Activated T-cell treated with anti-CD3 and anti-CD28 coated beads for 48 hours (primary cell): ENCODE data around the gene OXNAD1.
"Not testable (repeated sequence)": the region's sequence is repeated elsewhere in the genome, so short reads cannot be mapped to it uniquely, and the experiment has no call there.

Source experiments
- DNase-seq: peaks from one replicate; pipeline ENCODE4 v3.0.0-alpha.2; 2020; ENCODE audit warnings: low read depth

OXNAD1 gene

DNA sequence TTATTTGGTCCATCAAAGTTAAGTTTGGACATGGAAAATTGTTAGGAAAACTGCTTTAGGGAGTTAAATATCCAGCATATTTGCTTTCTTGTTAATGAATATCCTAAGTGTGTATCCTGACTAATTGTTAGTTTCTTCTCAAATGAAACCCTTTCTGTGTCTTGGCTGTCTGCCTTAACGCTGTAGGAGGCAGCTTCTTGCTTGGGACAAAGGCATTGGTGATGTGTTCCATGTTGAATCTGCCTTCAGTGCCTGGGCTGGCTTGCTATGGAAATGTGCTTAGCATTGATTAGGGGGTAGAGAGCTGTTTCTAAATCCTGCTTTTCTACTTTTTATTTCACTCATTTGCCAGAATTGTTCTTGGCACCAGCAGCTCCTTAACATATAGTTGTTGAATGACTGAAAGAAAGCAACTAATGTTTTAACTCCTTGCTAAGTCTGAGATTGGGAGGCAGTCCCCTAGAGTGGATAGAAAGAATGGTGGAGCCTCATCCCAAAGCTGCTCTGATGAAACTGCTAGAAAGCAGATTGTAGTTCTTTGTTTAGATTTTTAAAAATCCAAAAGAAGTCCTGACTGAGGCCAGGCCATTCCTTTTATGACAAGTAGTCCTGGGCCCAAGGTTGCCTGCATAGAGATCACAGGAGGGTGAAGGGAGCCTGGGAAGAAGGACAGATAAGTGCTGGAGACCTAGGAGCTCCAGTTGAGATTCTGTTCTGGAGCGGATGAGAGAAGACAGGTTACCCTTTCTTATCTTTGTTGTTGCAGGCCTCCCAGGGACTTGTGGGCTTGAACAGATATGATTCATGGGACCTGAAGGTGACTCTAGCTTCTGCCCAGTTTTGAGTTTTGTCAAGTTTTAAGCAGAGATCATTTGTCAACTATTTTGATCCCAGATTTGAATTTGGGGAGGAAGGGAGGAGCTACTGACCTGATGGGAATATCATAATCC, 39.3 kb downstream of the OXNAD1 start:
- no peak for DNase-seq

DNA sequence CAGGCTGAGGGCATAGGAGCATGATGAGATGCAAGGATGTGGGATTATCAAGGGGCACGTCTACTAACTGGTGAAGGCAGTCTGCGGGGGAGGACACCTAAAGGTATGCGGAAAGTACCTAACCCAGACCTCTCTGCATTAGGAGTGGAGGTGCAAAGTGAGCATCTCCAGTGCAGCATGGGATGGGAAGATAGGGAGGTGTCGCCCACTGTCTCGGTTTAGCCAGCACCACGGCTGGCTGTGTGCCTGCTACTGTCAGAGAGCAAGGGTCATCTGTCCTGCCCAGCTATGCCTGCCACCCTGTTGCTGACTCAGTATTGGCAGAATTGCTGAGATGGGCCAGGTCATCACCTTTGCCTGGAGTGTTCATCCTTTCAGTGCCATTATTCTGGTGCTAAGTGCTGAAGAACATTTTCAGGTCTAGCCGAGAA, 40.1 kb downstream of the OXNAD1 start:
- DNase-seq, result no peak

DNA sequence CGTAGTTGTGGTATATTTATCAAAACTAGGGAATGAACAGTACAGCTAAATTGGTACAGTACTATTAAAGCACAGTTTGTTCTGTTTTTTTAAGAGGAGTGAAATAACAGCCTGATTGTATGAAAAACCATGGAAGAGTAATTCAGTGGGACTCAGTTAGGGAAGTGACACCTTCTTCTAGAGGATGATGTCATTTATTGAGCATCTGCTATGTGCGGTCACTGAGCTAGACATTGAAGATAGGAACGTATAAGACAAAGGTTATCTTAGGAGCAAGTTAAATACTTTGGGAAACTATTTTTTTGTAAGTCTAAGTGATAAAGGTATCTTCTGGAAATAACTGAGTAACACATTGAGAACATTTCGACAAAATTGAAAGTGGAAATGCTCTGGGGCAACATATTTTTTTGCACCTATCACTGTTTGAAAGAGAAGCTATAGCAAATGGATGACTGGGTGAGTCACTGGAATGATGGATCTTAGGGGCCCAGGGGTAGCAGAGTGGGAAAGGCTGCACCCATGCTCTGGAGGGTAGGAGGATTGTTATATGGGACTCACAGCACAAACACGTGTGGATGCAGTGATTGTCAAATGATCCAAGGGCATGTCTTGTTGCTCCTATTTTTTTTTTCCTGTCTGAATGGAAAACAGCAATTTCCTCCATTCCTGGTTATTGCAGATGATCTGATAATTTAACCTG, 43.0 kb downstream of the OXNAD1 start:
- no peak for DNase-seq

DNA sequence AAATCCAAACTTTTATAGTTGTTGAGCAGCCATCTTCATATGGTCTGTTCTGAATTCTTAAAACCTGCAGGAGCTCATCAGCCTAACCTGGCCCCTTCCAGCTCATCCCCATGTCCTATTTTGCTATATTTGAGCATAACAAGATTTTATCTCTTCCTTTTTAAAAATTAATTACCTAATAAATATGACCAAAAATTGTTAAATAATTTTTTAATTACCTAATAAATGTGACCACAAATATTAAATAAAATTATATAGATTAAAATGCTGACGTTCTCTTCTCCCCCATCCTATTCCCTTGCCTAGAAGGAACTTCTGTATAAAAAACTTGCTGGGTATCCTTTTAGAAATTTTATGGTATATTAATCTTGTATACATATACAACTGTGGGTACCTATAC, 43.7 kb downstream of the OXNAD1 start:
- no peak for DNase-seq

DNA sequence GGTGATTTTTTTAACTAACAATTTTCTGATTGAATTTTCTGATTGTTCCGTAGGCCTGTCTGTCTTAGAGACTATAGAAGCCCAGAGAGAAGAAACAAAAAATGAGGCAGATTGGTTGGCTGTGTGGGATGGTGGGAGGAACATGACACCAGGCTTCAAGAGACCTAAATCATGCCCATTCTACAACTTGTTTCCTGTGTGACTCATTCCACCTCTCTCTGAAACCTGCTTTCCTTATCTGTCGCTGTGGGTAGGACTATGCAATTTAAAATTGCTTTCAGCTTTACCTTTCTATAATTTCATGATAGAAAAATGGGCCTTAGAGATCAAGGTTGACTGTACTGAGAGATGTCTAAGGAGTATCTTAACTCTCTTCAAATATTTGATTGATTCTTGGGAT, 44.5 kb downstream of the OXNAD1 start:
- no peak for DNase-seq

DNA sequence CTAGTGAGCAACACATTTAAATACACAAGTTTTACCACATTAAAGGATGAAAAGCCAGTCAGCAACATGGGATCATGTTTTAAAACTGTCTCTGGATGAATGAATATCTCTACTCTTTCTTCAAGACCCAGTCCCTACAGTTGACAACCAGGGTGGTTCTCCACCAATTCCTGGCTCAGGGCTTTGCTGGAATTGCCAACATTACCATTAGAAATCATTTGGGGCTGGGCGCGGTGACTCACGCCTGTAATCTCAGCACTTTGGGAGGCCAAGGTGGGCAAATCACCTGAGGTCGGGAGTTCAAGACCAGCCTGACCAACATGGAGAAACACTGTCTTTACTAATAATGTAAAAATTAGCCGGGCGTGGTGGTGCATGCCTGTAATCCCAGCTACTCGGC, 45.5 kb downstream of the OXNAD1 start:
- DNase-seq, result not testable (repeated sequence)

DNA sequence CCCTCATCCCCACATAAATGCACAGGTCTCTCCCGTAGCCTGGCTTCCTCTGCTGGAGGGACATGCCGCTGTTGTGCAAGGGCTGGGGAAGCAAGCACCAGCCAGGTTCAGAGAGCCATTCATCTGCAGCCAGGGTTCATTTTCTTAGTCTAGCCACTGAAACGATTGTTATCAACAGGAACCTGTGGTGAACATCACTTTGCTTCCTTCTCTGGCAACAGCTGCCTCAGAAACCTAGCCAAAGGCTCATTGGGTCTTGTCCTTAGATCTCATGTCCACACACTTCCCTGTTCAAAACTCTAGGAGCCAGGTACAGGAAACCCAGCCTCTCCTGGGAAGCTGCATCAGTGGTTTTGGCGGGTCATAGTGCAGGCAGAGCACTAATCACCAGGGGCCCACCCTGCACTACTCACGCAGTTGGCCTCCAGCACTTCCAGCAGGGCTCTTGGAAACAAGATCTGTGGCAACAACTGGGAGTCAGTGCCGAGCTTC, 47.0 kb downstream of the OXNAD1 start:
- peak; percentile 43 for DNase-seq

DNA sequence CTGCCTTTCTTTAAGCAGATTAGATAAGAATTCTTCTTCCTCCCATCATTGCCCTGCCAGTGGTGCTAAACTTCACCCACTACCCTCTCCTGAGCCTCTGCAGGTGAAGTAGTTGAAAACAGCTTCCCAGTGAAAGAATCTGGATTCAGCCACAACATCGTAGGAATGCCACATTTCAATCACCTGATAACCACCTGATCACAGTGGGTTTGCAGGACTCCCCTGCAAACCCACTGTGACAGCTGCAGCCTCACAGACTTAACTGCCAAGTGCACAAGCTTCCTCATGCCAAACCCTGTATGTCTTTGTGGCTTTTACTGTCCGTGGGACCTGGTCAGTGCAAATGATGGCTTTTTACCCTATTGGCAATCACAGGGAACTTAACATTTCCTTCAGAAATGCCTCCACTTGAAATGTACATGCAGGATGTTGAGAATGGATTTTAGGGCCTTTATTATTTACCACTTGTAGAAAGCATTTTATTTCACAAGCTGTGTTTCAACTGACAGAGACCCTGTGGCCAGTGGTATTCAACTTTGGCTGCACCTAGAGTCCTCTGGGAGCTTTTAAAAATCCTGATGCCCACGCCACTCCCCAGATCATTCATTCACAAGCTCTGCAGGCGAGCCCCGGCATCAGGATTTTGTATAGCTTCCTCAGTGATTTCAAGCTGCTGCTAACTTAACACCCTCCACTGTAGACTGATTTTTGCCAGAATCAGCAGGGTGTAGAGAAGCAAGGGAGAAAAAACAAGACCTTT, 49.1 kb downstream of the OXNAD1 start:
- no peak for DNase-seq

DNA sequence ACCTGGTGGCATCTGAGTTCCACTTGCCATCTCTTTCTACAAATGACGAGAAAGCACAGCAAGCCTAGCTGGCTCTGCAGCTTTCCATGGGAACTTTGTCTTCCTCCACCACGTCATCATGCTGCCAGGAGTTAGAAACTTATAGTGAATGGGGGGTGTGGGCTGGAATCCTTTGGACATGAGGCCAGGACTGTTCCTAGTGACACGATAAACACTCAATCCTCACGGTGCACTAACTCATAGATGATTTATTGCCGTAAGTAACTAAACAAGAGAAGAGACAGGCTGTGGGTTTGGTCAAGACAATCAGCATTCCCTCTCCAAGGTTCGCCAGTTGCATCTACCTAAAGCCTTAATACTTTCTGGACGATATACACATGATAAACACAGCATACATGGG, 50.6 kb downstream of the OXNAD1 start:
- DNase-seq, result no peak

DNA sequence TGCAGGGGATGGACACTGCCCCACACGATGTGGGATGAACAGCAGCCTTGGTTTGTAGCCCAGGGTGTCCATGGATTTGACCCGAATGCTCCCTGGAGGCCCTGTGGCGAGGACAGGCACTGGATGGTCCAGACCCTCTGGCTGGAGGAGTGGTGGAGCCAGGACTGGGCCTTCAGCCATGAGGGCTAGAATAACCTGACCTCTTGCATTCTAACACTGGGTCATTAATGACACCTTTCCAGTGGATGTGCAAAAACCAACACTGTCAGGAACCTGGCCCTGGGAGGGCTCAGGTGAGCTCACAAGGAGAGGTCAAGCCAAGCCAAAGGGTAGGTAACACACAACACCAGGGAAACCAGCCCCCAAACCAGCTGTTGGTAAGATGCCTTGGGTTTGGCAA, 51.4 kb downstream of the OXNAD1 start:
- no peak for DNase-seq

DNA sequence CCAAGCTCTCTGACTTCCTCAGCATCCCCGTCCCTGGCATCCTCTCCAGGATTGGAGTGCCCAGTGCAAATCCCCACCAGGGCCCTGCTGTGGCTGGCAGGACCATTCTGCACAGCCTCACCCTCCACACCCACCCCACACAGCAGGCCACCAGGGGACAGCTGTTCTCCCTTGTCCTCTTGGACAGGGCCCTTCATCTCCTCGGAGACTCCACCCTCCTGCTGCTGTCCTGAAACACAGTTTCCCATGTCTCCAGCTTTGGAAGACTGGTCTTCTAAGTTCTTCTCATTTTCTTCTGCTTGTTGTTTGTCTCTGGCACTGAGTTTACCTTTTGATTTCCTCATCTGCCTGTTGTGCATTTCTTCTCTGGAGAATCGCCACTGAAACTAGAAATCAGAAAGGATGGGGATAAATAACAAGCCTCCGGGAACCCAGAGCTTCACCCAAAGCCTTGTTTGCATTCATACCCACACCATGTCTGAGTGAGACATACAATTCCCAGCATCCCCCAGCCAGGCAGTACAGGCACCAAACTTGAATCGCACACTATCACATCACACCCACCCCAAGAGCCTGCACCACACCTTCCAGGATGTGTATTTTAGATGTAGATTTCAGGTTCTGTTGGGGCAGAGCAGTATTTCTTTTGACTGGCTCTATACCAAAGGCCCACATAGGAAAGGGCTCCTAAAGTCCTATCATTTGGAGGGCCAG, 52.0 kb downstream of the OXNAD1 start:
- DNase-seq, result no peak

DNA sequence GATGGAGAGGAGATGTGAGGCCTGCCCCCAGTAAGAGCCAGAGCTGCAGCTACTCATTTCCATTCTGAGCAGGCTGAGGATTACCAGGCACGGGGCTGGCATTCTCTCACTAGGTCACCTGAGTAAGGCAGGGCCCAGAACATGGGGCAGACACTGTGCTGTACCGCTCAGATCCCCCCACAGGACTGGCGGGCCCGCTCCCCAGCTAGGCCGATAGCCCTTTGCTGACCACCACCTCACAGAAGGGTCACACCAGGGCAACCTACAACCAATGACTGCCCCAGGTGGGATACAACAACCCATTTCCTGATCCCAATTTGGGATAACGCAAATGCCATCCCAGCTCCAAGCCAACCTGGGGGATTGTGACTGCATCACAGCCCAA, 52.5 kb downstream of the OXNAD1 start:
- no peak for DNase-seq

DNA sequence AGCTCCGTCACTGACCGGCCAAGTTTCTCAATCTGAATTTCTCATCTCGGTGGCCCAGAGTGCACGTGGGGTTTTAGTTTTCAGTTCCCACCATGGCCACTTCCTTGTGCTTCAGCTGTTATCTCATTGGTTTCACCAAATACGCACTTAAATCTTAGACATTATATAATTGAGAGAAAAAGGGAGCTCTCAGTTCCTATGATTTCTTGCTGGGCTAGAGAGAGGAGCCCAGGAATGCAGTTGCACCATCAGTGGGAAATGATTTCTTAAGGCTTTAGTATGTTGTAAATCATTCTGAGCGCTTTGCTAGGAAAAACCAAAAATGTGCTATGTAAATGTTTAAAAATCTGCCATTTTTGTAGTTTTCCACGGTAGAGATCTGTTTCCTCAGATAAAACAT, 53.2 kb downstream of the OXNAD1 start:
- DNase-seq, result no peak

DNA sequence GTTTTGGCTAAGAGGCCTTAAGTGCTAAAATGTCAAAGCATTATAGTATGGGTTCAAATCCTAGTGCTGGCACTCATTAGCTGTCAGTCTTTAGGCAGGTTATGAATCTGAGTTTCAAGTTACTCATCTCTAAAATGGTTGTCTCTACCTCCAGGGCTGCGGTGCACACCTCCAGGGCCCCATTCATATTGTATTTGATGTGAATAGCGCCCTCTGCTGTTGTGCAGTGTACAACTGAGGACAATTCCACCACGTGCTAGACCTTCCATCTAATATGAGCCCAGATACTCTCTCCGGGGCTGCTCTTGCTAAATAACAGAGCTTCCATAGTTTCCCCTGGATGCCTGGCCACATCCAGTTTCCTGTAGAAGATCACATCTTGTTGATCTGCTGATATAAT, 54.3 kb downstream of the OXNAD1 start:
- DNase-seq, result peak; percentile 75

DNA sequence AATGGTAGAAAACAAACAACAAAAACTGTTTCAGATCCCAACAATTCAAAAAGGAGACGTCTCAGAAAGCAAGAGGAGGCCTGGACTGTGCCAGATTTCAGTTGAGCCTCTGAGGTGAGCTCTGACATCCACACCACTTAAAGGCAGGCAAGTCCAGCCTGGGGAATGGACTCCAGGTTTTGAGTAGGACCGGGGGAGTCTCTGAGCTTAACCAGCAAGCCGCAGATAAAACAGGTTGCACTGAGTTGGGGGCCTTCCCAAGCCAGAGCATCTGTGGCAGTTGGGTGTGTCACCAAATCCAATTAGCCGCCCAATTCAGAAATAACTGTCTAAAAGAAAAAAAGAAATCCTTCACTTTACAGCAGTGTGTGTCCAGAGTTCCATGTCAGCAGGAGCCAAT, 54.7 kb downstream of the OXNAD1 start:
- no peak for DNase-seq

DNA sequence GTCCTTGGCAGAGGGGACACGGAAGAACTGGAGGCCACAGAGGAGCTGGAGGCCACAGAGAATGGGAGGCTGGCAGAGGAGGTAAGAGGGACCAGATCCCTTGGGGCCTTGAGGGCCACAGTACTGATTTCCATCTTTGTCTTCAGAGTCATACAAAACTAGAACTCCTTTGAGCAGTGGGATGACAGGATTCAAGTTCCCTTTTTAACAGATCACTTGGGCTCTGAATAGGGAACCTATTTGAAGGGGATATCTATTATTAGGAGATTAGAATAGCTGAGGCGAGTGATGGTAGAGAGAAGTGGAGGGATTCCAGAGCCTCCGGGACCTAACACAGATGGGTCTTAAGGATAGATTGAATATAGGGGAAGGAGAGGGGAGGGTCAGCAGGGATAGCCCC, 55.7 kb downstream of the OXNAD1 start:
- no peak for DNase-seq

DNA sequence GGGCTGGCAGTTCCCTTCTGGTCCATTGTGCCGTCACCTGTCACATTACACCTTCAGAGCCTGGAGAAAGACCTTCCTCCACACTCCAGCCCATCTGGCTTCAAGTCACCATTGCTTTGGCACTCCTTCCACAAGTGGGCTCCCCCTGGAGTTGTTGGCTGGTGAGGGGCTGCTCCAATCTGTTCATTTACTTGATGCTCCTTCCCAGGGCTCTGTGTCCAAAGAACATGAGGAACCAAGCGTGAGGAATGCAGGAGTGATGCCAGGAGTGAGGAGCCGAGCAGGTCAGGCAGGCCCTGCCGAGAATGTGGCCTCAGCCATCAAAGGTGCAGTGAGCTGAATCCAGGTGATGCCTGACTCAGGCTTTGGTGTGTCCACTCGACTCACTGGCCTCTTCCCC, 57.2 kb downstream of the OXNAD1 start:
- DNase-seq, result no peak

DNA sequence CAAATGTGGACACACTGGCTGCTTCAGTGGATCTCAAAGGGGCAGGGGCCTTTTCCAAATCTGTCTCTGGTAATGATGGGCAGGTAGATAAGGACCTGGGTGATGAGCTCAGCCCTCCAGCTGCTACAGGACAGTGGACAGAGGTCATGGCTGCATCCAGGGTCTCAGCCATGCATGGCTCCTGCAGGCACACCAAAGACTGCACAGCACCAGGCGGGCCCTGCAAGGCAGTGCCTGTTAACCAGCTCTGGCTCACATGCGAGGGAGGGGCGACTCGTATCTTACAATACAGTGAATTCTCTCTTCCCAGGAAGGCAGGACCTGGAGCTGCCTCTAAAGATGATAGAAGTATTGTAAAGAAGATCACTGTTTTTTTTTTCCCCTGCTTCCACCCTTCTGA, 58.7 kb downstream of the OXNAD1 start:
- DNase-seq, result no peak

DNA sequence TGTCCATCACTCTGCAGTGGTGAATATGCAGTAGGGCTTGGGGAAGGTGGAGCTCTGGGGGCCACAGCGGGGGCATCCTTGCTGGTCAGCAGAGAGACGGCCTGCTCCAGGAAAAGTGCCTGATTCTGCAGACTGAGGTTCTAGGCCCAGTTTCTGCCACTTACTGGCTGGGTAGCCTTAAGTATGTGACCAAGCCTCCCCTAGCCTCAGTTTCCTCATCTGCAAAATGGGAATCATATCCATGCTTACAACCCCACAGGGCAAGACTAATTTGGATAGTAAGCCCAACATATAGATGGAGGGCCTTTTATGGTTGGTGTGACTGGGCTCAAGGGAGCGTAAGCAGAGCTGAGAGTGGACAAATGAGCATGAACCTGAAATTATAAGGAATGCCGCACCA, 60.8 kb downstream of the OXNAD1 start:
- no peak for DNase-seq

DNA sequence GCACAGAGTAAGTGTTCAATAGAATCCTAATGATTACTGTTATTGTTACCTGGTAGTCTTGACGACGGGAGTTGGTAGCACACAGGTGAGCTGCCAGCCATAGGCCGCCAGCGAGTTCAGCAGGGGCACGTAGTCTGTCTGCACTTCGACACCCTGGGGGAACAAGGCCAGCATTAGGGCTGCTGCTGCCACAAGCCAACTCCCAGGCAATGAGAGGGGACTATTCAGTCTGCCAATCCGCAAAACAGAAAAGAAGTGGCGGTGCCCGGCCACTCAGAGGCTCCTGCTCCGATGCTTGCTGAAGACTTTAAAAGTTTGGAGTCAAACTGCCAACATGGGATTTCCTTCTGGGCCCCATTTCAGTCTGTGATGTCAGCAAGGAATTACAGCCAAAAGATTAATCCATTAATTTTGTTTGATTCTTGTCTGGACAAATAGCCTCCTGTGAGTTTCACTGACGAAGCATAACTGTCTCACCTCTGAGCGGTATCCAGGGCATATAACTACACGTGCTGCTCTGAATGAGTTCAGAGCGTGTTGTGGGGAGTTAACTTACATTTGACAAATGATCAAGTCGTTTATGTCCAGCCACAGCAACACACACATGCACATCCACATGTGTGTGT, 61.8 kb downstream of the OXNAD1 start:
- DNase-seq, result no peak

DNA sequence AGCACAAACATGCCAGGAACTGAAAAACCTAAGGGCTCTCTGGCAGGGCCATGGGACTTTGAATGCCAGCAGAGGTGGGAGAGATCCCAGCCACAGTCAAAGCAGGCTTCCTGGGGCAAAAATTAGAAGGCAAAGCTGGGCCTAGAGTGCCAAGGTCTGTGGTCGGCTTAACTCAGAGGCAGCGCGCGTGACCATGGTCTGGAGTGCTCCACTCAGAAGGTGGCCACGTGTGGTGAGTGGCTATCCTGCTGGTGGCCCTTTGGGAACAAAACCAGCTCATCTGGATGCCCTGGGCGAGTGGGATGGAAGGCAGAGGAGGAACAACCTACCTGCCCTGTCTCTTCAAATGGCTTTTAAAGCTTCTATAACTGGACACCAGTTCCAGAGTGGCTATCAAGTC, 63.1 kb downstream of the OXNAD1 start:
- no peak for DNase-seq
